Activated CD8-positive, alpha-beta memory T cell treated with anti-CD3 and anti-CD28 coated beads for 4 hours (primary cell): ENCODE measurements around the gene TEX11.
"Not testable (repeated sequence)": the region's sequence is repeated elsewhere in the genome, so short reads cannot be mapped to it uniquely, and the experiment has no call there.

ENCODE experiments used
- DNase-seq, 2 donors: peaks; one replicate each; pipeline ENCODE4 v3.0.0-alpha.2; 2020; ENCODE audit warnings: low read depth in 2 of 2

The TEX11 gene

DNA sequence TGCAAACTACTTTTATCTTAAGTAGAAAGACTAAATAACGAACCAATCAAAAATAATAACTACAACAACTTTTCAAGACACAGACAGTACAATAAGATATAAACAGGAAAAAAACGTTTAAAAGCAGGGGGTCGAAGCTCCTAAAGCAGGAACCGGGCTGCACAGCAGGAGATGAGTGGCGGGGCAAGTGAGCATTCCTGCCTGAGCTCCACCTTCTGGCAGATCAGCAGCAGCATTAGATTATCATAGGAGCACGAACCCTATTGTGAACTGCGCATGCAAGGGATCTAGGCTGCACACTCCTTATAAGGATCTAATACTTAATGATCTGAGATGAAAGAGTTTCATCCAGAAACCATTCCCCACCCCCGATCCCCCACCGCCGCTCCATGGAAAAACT lies 146.2 kb downstream of the TEX11 start:
- no peak for DNase-seq

DNA sequence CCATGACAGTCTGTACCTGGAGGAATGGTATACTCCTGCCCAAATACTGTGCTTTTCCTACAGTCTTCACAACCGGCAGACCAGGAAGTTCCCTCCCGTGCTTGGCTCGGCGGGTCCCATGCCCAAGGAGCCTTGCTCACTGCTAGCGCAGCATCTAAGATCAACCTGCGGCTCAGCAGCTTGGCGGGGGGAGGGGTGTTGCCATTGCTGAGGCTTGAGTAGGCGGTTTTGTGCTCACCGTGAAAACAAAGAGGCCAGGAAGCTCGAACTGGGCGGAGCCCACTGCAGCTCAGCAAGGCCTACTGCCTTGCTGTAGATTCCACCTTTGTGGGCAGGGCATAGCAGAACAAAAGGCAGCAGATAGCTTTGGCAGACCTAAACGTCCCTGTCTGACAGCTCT lies 152.7 kb downstream of the TEX11 start:
- DNase-seq: peak; percentile 8 to 9

DNA sequence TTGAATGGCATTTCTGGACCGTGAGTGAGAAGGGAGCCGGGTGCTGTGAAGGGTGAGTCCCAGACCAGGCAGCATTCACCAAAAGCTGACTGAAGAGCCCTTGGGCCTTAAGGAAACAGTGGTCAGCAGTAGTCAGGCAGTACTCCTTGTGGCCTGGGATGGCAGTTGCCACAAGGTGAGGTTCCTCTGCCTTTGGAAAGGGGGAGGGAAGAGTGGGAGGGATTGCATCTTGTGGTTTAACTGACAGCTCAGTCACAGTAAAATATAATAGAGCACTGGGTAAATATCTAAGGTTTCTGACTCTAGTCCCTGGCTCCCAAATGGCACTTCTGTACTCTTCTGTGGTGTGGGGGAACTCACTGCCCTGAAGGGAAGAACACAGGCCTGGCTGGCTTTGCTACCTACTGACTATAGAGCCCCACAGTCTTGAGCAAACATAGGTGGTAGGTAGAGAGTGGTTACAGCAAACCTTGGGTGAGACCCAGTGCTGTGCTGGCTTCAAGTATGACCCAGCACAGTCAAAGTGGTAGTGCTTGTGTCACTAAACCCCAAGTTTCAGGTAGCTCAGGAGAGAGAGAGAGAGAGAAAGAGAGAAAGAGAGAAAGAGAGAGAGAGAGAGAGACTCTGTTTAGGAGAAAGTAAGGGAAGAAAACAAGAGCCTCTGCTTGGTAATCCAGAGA lies 154.2 kb downstream of the TEX11 start:
- no peak for DNase-seq

DNA sequence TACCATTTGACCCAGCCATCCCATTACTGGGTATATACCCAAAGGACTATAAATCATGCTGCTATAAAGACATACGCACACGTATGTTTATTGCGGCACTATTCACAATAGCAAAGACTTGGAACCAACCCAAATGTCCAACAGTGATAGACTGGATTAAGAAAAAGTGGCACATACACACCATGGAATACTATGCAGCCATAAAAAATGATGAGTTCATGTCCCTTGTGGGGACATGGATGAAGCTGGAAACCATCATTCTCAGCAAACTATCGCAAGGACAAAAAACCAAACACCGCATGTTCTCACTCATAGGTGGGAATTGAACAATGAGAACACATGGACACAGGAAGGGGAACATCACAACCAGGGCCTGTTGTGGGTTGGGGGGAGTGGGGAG lies 174.7 kb downstream of the TEX11 start:
- DNase-seq: not testable (repeated sequence)

DNA sequence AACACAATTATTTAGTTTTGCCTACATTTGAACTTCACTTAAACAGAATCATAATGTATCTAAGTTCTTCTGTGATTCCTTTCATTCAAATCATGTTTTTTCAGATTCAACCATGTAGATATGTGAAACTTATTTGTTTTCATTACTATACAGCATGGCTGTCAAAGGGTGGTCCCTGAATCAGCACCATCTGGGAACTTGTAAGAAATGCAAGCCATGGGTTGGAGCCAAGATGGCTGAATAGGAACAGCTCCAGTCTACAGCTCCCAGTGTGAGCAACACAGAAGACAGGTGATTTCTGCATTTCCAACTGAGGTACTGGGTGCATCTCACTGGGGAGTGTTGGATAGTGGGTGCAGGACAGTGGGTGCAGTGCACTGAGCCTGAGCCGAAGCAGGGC lies 180.6 kb downstream of the TEX11 start:
- DNase-seq: not testable (repeated sequence)

- DNase-seq: no peak
These were observed 187.8 kb downstream of the TEX11 start for GRCh38 chrX:70720721-70721120.

DNA sequence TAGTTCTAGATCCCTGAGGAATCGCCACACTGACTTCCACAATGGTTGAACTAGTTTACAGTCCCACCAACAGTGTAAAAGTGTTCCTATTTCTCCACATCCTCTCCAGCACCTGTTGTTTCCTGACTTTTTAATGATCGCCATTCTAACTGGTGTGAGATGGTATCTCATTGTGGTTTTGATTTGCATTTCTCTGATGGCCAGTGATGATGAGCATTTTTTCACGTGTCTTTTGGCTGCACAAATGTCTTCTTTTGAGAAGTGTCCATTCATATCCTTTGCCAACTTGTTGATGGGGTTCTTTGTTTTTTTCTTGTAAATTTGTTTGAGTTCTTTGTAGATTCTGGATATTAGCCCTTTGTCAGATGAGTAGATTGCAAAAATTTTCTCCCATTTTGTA lies 197.2 kb downstream of the TEX11 start:
- DNase-seq: not testable (repeated sequence)

DNA sequence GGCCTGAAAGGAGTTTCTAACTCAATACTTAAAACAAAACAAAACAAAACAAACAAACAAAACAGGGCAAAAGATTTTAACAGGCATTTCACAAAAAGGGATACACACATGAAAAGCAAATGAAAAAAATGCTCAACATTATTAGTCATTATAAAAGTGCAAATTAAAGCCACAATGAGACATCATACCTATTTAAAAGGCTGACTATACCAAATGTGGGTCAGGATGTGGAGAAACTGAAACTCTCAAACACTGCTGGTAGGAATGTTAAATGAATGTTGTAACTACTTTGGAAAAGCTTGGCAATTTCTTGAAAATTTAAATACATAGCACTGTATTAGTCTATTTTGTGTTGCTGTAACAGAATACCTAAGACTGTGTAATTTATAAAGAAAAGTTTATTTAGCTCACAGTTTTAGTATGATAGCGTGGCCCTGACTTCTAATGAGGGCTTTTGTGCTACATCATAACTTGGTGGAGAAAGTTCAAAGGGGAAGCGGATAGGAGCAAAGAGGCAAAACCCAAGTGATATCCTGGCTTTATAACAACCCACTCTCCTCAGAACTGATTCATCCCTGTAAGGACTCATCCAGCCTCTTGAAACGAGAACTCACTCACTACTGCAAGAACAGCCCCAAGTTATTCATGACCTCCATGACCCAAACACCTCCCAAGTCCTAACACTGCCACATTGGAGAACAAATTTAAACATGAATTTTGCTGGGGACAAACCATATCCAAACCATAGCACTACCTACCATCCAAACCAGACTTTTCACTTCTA lies 214.0 kb downstream of the TEX11 start:
- DNase-seq: no peak

GRCh38 chrX:70679455-70679854 lies 229.1 kb downstream of the TEX11 start:
- DNase-seq: not testable (repeated sequence)

- DNase-seq: no peak
These were observed 233.2 kb downstream of the TEX11 start for GRCh38 chrX:70675284-70675683.

- DNase-seq: no peak
These were observed 236.2 kb downstream of the TEX11 start for GRCh38 chrX:70672326-70672725.

DNA sequence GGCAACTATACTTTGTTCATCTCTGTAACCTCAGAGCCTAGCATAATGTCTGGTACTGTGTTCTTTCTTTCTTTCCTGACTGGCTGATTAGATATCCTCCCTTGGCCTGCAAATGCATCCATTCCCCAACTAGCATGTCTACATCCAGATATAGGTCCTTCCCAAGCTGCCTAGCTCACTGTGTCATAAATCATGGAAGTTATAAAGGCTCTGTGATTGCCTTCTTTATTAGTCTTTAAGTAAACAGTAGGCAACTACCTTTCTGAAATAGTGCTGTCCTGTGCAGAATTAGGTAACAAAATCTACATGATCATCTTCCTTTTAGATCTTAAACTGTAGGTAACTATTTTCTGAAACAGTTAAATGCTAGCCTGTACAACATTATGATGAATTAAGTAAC lies 239.4 kb downstream of the TEX11 start:
- DNase-seq: no peak

- no peak for DNase-seq
These were observed 243.8 kb downstream of the TEX11 start for GRCh38 chrX:70664726-70665125.

GRCh38 chrX:70661124-70661523 lies 247.4 kb downstream of the TEX11 start:
- not testable (repeated sequence) for DNase-seq

GRCh38 chrX:70657546-70657945 lies 251.0 kb downstream of the TEX11 start:
- DNase-seq: not testable (repeated sequence)

DNA sequence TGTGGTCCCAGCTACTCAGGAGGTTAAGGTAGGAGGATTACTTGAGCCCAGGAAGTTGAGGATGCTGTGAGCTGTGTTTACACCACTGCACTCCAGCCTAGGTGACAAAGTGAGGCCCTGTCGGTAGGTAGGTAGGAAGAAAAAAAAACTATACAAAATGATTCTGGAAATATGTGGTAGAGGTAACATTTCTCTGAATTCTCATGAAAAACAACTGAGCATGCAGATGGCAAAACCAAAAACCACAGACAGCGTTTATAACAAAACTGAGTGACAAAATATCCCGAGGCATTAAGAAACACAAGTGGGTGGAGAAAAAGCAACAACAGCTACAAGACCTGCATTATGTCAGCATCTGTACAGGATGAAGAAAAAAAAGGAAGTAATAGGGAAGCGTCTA lies 252.2 kb downstream of the TEX11 start:
- no peak for DNase-seq

DNA sequence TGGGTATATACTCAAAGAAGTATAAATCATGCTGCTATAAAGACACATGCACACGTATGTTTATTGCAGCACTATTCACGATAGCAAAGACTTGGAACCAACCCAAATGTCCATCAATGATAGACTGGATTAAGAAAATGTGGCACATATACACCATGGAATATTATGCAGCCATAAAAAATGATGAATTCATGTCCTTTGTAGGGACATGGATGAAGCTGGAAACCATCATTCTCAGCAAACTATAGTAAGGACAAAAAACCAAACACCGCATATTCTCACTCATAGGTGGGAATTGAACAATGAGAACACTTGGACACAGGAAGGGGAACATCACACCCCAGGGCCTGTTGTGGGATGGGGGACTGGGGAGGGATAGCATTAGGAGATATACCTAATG lies 260.6 kb downstream of the TEX11 start:
- DNase-seq: not testable (repeated sequence)

GRCh38 chrX:70636218-70636617 lies 272.3 kb downstream of the TEX11 start:
- no peak for DNase-seq

GRCh38 chrX:70635669-70636068 lies 272.8 kb downstream of the TEX11 start:
- no peak for DNase-seq

- DNase-seq: no peak
These were observed 273.3 kb downstream of the TEX11 start for GRCh38 chrX:70635227-70635626.

DNA sequence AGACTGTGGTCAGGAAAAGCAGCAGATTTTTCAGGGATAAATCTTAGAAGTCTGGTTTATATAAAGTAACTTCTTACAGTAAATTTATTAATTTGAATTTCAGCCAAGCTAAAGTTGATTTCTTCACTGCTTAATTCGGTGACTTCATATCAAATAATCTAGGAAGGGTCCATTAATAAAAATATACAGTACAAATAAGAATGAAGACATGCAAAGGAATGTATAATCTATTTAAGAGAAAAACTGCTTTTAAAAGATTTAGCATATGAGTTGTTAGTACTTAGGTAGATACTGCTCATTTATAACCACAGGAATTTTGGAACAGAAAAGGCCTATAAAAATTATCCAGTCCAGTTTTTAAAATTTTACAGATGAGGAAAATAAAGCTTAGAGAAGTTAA lies 286.8 kb downstream of the TEX11 start:
- no peak for DNase-seq

- no peak for DNase-seq
These were observed 290.0 kb downstream of the TEX11 start for GRCh38 chrX:70618467-70618866.

GRCh38 chrX:70613295-70613694 lies 295.2 kb downstream of the TEX11 start:
- DNase-seq: no peak
